Measurements from ENCODE around the gene ZNF688. TPM values are rescaled to one million over a fixed set of nuclear protein-coding genes. Genes with fewer than 3 reads are reported as not detected.

The ZNF688 gene
- total and polyA plus RNA-seq, 2 of the 13 experiments (the other 11 are each of a cell fraction or from before 2014, with no cell fraction given) = 2.4 to 5.4 TPM

DNA sequence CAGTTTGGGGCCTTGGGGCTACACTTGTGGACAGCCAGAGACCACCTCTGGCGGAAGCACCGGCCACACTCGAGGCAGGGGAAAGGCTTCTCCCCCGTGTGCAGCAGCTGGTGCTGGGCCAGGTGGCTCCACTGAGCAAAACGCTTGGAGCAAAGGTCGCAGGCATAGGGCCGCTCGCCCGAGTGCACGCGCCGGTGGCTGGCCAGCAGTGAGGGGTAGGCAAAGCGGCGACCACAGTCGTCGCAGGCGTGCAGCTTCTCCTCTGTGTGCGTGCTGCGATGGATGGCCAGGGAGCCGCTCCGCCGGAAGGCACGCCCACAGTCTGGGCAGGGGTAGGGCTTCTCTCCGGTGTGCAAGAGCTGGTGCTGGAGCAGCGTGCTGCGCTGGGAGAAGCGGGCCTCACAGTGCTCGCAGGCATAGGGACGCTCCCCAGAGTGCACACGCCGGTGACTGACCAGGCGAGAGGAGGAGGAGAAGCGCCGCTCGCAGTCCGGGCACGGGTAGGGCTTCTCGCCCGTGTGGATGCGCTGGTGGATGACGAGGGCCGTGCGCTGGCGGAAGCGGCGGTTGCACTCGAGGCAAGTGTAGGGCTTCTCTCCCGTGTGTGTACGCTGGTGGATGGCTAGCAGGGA, 32.9 kb upstream of the ZNF688 start (continued):
- TF ChIP-seq, protein P1, sequence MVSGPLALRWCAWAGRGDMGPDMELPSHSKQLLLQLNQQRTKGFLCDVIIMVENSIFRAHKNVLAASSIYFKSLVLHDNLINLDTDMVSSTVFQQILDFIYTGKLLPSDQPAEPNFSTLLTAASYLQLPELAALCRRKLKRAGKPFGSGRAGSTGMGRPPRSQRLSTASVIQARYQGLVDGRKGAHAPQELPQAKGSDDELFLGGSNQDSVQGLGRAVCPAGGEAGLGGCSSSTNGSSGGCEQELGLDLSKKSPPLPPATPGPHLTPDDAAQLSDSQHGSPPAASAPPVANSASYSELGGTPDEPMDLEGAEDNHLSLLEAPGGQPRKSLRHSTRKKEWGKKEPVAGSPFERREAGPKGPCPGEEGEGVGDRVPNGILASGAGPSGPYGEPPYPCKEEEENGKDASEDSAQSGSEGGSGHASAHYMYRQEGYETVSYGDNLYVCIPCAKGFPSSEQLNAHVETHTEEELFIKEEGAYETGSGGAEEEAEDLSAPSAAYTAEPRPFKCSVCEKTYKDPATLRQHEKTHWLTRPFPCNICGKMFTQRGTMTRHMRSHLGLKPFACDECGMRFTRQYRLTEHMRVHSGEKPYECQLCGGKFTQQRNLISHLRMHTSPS (CRISPR knock-in tag; IDR thresholded peaks at IDR 0.05; ENCODE audit: low read depth) = no peak
- TF ChIP-seq, protein P2, sequence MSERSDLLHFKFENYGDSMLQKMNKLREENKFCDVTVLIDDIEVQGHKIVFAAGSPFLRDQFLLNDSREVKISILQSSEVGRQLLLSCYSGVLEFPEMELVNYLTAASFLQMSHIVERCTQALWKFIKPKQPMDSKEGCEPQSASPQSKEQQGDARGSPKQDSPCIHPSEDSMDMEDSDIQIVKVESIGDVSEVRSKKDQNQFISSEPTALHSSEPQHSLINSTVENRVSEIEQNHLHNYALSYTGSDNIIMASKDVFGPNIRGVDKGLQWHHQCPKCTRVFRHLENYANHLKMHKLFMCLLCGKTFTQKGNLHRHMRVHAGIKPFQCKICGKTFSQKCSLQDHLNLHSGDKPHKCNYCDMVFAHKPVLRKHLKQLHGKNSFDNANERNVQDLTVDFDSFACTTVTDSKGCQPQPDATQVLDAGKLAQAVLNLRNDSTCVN (CRISPR knock-in tag; IDR thresholded peaks at IDR 0.05; ENCODE audit: borderline replicate concordance) = no peak
- TF ChIP-seq ZNF331 (CRISPR knock-in tag; IDR thresholded peaks at IDR 0.05) (no peak), RFXANK (CRISPR knock-in tag; IDR thresholded peaks at IDR 0.05) (no peak), ZNF256 (CRISPR knock-in tag; conservative IDR thresholded peaks at IDR 0.05) (no peak), SIN3B (IDR thresholded peaks at IDR 0.05; ENCODE audit: low read length) (no peak), CEBPB (IDR thresholded peaks at IDR 0.05; ENCODE audit: borderline replicate concordance, low read depth, low read length) (no peak), NFYB (CRISPR knock-in tag; IDR thresholded peaks at IDR 0.05) (no peak), ZNF121 (CRISPR knock-in tag; IDR thresholded peaks at IDR 0.05) (no peak), ZNF589 (CRISPR knock-in tag; conservative IDR thresholded peaks at IDR 0.05) (no peak), HOXA3 (CRISPR knock-in tag; IDR thresholded peaks at IDR 0.05) (peak; percentile 73), ZNF367 (CRISPR knock-in tag; IDR thresholded peaks at IDR 0.05; ENCODE audit: borderline replicate concordance) (no peak), HNF4A (CRISPR knock-in tag; IDR thresholded peaks at IDR 0.05) (0 out of 2 replicates have a peak, but pooled peaks have one; percentile 22), RBFOX2 (IDR thresholded peaks at IDR 0.05; ENCODE audit: low read depth, low read length) (peak; percentile 79)
- TF ChIP-seq, protein P3, sequence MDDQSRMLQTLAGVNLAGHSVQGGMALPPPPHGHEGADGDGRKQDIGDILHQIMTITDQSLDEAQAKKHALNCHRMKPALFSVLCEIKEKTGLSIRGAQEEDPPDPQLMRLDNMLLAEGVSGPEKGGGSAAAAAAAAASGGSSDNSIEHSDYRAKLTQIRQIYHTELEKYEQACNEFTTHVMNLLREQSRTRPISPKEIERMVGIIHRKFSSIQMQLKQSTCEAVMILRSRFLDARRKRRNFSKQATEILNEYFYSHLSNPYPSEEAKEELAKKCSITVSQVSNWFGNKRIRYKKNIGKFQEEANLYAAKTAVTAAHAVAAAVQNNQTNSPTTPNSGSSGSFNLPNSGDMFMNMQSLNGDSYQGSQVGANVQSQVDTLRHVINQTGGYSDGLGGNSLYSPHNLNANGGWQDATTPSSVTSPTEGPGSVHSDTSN (CRISPR knock-in tag; IDR thresholded peaks at IDR 0.05; ENCODE audit: borderline replicate concordance) = no peak
- TF ChIP-seq, protein P4, sequence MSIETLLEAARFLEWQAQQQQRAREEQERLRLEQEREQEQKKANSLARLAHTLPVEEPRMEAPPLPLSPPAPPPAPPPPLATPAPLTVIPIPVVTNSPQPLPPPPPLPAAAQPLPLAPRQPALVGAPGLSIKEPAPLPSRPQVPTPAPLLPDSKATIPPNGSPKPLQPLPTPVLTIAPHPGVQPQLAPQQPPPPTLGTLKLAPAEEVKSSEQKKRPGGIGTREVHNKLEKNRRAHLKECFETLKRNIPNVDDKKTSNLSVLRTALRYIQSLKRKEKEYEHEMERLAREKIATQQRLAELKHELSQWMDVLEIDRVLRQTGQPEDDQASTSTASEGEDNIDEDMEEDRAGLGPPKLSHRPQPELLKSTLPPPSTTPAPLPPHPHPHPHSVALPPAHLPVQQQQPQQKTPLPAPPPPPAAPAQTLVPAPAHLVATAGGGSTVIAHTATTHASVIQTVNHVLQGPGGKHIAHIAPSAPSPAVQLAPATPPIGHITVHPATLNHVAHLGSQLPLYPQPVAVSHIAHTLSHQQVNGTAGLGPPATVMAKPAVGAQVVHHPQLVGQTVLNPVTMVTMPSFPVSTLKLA (IDR thresholded peaks at IDR 0.05) = no peak
- TF ChIP-seq, protein P5, sequence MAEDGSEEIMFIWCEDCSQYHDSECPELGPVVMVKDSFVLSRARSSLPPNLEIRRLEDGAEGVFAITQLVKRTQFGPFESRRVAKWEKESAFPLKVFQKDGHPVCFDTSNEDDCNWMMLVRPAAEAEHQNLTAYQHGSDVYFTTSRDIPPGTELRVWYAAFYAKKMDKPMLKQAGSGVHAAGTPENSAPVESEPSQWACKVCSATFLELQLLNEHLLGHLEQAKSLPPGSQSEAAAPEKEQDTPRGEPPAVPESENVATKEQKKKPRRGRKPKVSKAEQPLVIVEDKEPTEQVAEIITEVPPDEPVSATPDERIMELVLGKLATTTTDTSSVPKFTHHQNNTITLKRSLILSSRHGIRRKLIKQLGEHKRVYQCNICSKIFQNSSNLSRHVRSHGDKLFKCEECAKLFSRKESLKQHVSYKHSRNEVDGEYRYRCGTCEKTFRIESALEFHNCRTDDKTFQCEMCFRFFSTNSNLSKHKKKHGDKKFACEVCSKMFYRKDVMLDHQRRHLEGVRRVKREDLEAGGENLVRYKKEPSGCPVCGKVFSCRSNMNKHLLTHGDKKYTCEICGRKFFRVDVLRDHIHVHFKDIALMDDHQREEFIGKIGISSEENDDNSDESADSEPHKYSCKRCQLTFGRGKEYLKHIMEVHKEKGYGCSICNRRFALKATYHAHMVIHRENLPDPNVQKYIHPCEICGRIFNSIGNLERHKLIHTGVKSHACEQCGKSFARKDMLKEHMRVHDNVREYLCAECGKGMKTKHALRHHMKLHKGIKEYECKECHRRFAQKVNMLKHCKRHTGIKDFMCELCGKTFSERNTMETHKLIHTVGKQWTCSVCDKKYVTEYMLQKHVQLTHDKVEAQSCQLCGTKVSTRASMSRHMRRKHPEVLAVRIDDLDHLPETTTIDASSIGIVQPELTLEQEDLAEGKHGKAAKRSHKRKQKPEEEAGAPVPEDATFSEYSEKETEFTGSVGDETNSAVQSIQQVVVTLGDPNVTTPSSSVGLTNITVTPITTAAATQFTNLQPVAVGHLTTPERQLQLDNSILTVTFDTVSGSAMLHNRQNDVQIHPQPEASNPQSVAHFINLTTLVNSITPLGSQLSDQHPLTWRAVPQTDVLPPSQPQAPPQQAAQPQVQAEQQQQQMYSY (CRISPR knock-in tag; IDR thresholded peaks at IDR 0.05) = no peak
- TF ChIP-seq, protein P6, sequence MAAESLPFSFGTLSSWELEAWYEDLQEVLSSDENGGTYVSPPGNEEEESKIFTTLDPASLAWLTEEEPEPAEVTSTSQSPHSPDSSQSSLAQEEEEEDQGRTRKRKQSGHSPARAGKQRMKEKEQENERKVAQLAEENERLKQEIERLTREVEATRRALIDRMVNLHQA (CRISPR knock-in tag; IDR thresholded peaks at IDR 0.05) = no peak

Measured in HepG2 (cell line).